C4-2B (cell line): ENCODE data around the gene CASZ1.

ENCODE experiments used
- ZFX ChIP-seq: fragments of 450-650 bp; IDR thresholded peaks from 2 replicates; pipeline ENCODE4 v1.6.1; 2017
- TF ChIP-seq, protein P1 (sequence below): fragments of 450-650 bp; conservative IDR thresholded peaks from 2 replicates; pipeline ENCODE4 v1.5.1; 2017; ENCODE audit warnings: mild to moderate bottlenecking

- TF ChIP-seq, protein P1, sequence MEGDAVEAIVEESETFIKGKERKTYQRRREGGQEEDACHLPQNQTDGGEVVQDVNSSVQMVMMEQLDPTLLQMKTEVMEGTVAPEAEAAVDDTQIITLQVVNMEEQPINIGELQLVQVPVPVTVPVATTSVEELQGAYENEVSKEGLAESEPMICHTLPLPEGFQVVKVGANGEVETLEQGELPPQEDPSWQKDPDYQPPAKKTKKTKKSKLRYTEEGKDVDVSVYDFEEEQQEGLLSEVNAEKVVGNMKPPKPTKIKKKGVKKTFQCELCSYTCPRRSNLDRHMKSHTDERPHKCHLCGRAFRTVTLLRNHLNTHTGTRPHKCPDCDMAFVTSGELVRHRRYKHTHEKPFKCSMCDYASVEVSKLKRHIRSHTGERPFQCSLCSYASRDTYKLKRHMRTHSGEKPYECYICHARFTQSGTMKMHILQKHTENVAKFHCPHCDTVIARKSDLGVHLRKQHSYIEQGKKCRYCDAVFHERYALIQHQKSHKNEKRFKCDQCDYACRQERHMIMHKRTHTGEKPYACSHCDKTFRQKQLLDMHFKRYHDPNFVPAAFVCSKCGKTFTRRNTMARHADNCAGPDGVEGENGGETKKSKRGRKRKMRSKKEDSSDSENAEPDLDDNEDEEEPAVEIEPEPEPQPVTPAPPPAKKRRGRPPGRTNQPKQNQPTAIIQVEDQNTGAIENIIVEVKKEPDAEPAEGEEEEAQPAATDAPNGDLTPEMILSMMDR: no peak
- no peak for TF ChIP-seq ZFX
Measured at GRCh38 chr1:10626791-10627410, 169.5 kb downstream of the CASZ1 start.
